ENCODE results near the gene IQSEC3. TPM values are rescaled to one million over a fixed set of nuclear protein-coding genes. Genes with fewer than 3 reads are reported as not detected.

Gene IQSEC3
- total RNA-seq, 1 experiment from 2014 or later, result 0.55 TPM

DNA sequence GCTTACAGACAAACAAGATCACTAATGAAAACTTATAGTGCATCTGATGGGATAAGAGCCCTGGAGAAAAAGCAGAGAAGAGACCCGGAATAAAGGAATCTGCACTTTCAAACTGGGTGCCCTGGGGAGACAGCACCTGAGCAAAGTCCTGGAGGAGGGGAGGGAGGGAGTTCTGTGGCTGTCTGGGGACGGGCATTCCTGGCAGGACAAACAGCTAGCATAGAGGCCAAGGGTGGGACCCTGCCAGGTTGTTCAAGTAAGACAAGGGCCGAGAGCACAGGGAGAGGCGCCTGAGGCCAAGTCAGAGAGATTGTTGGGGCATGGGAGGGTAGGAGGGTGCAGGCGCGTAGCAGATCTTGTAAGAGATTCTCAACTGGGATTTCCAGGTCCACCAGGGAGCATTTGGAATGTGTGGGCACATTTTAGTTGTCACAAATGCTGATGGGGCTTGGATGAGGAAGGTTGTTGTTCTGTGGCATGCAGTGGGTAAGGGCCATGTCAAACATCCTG lies 14.2 kb downstream of the IQSEC3 start:
- H3K4me2 ChIP-seq (ENCODE audit: insufficient read depth, insufficient read length, low read length), result no peak overlapping the region
- no peak overlapping the region for H2AFZ ChIP-seq (ENCODE audit: low read length)
- no peak overlapping the region for H3K27ac ChIP-seq (ENCODE audit: insufficient read length, low read depth, low read length)
- no peak overlapping the region for H2AK5ac ChIP-seq (ENCODE audit: insufficient read length, low read length)
- H4K20me1 ChIP-seq (ENCODE audit: control insufficient read depth, insufficient read depth, insufficient read length), result no peaks in the 10 kb centered on the region
- H3K23me2 ChIP-seq (ENCODE audit: insufficient read length, low read depth, low read length, poor library complexity, severe bottlenecking), result no peaks in the 10 kb centered on the region
- no CpG with 5 or more reads among the region's 6 CpGs for WGBS (ENCODE audit: extremely low coverage, insufficient read length, low lambda C conversion rate)
- no peak overlapping the region for H3K4ac ChIP-seq (ENCODE audit: low read depth, low read length)
- H2BK20ac ChIP-seq (ENCODE audit: low read depth, low read length, poor library complexity, severe bottlenecking), result no peak overlapping the region
- peak; percentile 23 for DNase-seq
- H3K36me3 Mint-ChIP-seq (ENCODE audit: insufficient read depth in 1 of 3, low read depth in 3 of 3), result no peaks in the 10 kb centered on the region
- no peak overlapping the region for H3K27ac Mint-ChIP-seq
- H3K9me3 ChIP-seq (ENCODE audit: control insufficient read depth, low read depth, low read length), result no peaks in the 10 kb centered on the region
- peaks cover 1% of the 10 kb centered on the region; the same call in 1 of the 2 replicates for H3K79me2 ChIP-seq (ENCODE audit: insufficient read depth, low read length)
- peaks cover 4% of the 10 kb centered on the region; the same call in 1 of the 2 replicates for H3K4me1 ChIP-seq (ENCODE audit: insufficient read depth, low read length)
- no peak overlapping the region for H4K5ac ChIP-seq (ENCODE audit: insufficient read length, low read depth, low read length)
- TF ChIP-seq, protein P1, sequence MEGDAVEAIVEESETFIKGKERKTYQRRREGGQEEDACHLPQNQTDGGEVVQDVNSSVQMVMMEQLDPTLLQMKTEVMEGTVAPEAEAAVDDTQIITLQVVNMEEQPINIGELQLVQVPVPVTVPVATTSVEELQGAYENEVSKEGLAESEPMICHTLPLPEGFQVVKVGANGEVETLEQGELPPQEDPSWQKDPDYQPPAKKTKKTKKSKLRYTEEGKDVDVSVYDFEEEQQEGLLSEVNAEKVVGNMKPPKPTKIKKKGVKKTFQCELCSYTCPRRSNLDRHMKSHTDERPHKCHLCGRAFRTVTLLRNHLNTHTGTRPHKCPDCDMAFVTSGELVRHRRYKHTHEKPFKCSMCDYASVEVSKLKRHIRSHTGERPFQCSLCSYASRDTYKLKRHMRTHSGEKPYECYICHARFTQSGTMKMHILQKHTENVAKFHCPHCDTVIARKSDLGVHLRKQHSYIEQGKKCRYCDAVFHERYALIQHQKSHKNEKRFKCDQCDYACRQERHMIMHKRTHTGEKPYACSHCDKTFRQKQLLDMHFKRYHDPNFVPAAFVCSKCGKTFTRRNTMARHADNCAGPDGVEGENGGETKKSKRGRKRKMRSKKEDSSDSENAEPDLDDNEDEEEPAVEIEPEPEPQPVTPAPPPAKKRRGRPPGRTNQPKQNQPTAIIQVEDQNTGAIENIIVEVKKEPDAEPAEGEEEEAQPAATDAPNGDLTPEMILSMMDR (conservative IDR thresholded peaks at IDR 0.05), result no peak
- H3K9ac ChIP-seq (ENCODE audit: extremely low read depth, insufficient read length, low read length), result no peak overlapping the region
- no peak overlapping the region for H3K18ac ChIP-seq (ENCODE audit: insufficient read length, low read depth, low read length)
- H2BK12ac ChIP-seq (ENCODE audit: insufficient read length, low read depth, low read length), result no peak overlapping the region
- H2BK120ac ChIP-seq (ENCODE audit: low read depth, low read length, poor library complexity, severe bottlenecking), result no peak overlapping the region
- H4K8ac ChIP-seq (replicated peaks; ENCODE audit: insufficient read length, low read depth, low read length), result no peak overlapping the region
- peaks cover 14 to 20% of the 10 kb centered on the region in 2 experiments; a peak in 3 of 4 replicates for H3K4me1 Mint-ChIP-seq
- H4K91ac ChIP-seq (ENCODE audit: insufficient read length, low read depth, low read length), result no peak overlapping the region
- H3K23ac ChIP-seq (ENCODE audit: insufficient read length, low read depth, low read length), result no peak overlapping the region
- H3K4me3 Mint-ChIP-seq, result no peak overlapping the region
- no peak overlapping the region for H3T11ph ChIP-seq (ENCODE audit: low read length)
- H3K14ac ChIP-seq (ENCODE audit: insufficient read depth, low read length), result no peak overlapping the region
- no peak overlapping the region for H3K56ac ChIP-seq (ENCODE audit: insufficient read length, low read depth, low read length)
- H3K27me3 ChIP-seq (ENCODE audit: insufficient read depth, low read length), result no peaks in the 10 kb centered on the region; the same call in 1 of the 2 replicates
- H2BK15ac ChIP-seq (ENCODE audit: low read depth, low read length), result no peak overlapping the region
- no peaks in the 10 kb centered on the region for H3K9me3 Mint-ChIP-seq
- H3K27me3 Mint-ChIP-seq (ENCODE audit: low read depth), result peaks cover 61% of the 10 kb centered on the region
- no peak overlapping the region for H2BK5ac ChIP-seq (ENCODE audit: insufficient read length, low read length)
- no peaks in the 10 kb centered on the region for H3K79me1 ChIP-seq (ENCODE audit: insufficient read depth, low read depth, low read length, poor library complexity, severe bottlenecking)

Data from H9 (cell line).